GM21825 (cell line): ENCODE data around the gene VGLL1.

Source experiments
- ATAC-seq: cut with Tn5 transposase; IDR thresholded peaks from one replicate; pipeline ENCODE4 v1.9.1; 2021; ENCODE audit warnings: mild to moderate bottlenecking, moderate library complexity; ENCODE audit not compliant: unreplicated experiment

VGLL1 gene

GRCh38 chrX:136531951-136532350 lies at the start of gene VGLL1:
TSS of gene VGLL1 (plus strand) at chrX:136532215. CDS start at chrX:136536021, 3,806 bp downstream.
- ATAC-seq: no peak

- ATAC-seq: no peak
Measured at GRCh38 chrX:136487647-136488046, 44.4 kb upstream of the VGLL1 start, which contains the start of gene BRS3. TSS of gene BRS3 (plus strand) at chrX:136487947. CDS start at chrX:136488115, 168 bp downstream.

GRCh38 chrX:136488706-136489105 lies 43.3 kb upstream of the VGLL1 start:
- no peak for ATAC-seq

GRCh38 chrX:136491832-136492231 lies 40.2 kb upstream of the VGLL1 start:
- no peak for ATAC-seq

GRCh38 chrX:136493011-136493410 lies 39.0 kb upstream of the VGLL1 start:
- no peak for ATAC-seq

GRCh38 chrX:136495043-136495442 lies 37.0 kb upstream of the VGLL1 start:
- ATAC-seq: no peak

GRCh38 chrX:136496186-136496763 lies 35.7 kb upstream of the VGLL1 start:
- no peak for ATAC-seq

GRCh38 chrX:136496764-136497555 lies 35.1 kb upstream of the VGLL1 start:
- peak; percentile 76 for ATAC-seq

- ATAC-seq: peak; percentile 19
Measured at GRCh38 chrX:136497556-136498052, 34.4 kb upstream of the VGLL1 start, which contains the start of gene HTATSF1. TSS of gene HTATSF1 (plus strand) at chrX:136497592. CDS start at chrX:136497685, 93 bp downstream.

- no peak for ATAC-seq
Measured at GRCh38 chrX:136519069-136519468, 12.9 kb upstream of the VGLL1 start.

GRCh38 chrX:136523770-136524169 lies 8.2 kb upstream of the VGLL1 start:
- no peak for ATAC-seq

GRCh38 chrX:136525738-136526606 lies 6.0 kb upstream of the VGLL1 start:
- ATAC-seq: no peak

- no peak for ATAC-seq
Measured at GRCh38 chrX:136528645-136529315, 3.2 kb upstream of the VGLL1 start.

GRCh38 chrX:136529795-136530194 lies 2.2 kb upstream of the VGLL1 start:
- ATAC-seq: no peak

- no peak for ATAC-seq
Measured at GRCh38 chrX:136534131-136534530, 2.1 kb downstream of the VGLL1 start.

- ATAC-seq: no peak
Measured at GRCh38 chrX:136538811-136539210, 6.8 kb downstream of the VGLL1 start.

GRCh38 chrX:136540226-136540625 lies 8.2 kb downstream of the VGLL1 start:
- no peak for ATAC-seq

GRCh38 chrX:136541294-136541693 lies 9.3 kb downstream of the VGLL1 start:
- no peak for ATAC-seq

- ATAC-seq: no peak
Measured at GRCh38 chrX:136542281-136542680, 10.3 kb downstream of the VGLL1 start.

GRCh38 chrX:136546371-136546781 lies 14.4 kb downstream of the VGLL1 start:
- no peak for ATAC-seq

- ATAC-seq: no peak
Measured at GRCh38 chrX:136549226-136549625, 17.2 kb downstream of the VGLL1 start.
